Small intestine (tissue), 7 donors: ENCODE measurements around the gene AUTS2. TPM values are rescaled to one million over a fixed set of nuclear protein-coding genes. Genes with fewer than 3 reads are reported as not detected.
A peak's percentile ranks its signal among the peaks of the same experiment; 100 is the strongest.

Experiments used
- DNase-seq, 2 donors: peaks; one replicate each; pipeline versions ENCODE4 v3.0.0 to v3.0.0-alpha.2; 2013
- FAIRE-seq: peaks from 2 replicates; lab custom pipeline; 2012; peaks lifted over from hg19 to GRCh38; lab: Jason Lieb, UNC
- H3K27ac ChIP-seq, 3 donors: one replicate each; pipeline ENCODE4 v1.5.1; 2013; ENCODE audit warnings: low read length in 2 of 3, mild to moderate bottlenecking in 2 of 3, control low read depth in 1 of 3, inconsistent platforms in 1 of 3, low read depth in 1 of 3, moderate library complexity in 1 of 3
- H3K27me3 ChIP-seq, 3 donors: one replicate each; pipeline ENCODE4 v1.6.1; 2013; ENCODE audit warnings: low read length in 3 of 3, inconsistent platforms in 1 of 3; ENCODE audit not compliant: control insufficient read depth in 3 of 3, insufficient read depth in 3 of 3
- H3K36me3 ChIP-seq, 3 donors: one replicate each; pipeline ENCODE4 v1.6.1; 2013; ENCODE audit warnings: low read length in 3 of 3, inconsistent platforms in 1 of 3, low read depth in 1 of 3, mild to moderate bottlenecking in 1 of 3, moderate library complexity in 1 of 3; ENCODE audit not compliant: control insufficient read depth in 3 of 3, insufficient read depth in 2 of 3
- H3K4me1 ChIP-seq, 3 donors: one replicate each; pipeline ENCODE4 v1.6.1; 2013; ENCODE audit warnings: low read length in 2 of 3, inconsistent platforms in 1 of 3, low read depth in 1 of 3, mild to moderate bottlenecking in 1 of 3, moderate library complexity in 1 of 3; ENCODE audit not compliant: control insufficient read depth in 3 of 3, insufficient read depth in 2 of 3
- H3K4me3 ChIP-seq, 3 donors: one replicate each; pipeline ENCODE4 v1.5.1; 2013; ENCODE audit warnings: low read length in 3 of 3, control low read depth in 1 of 3, inconsistent platforms in 1 of 3, low read depth in 1 of 3, mild to moderate bottlenecking in 1 of 3, moderate library complexity in 1 of 3
- H3K9me3 ChIP-seq, 2 donors: one replicate each; pipeline ENCODE4 v1.6.1; 2013; ENCODE audit warnings: low read depth in 1 of 2, low read length in 1 of 2; ENCODE audit not compliant: control insufficient read depth in 2 of 2, insufficient read depth in 1 of 2
- WGBS, 3 donors: extraction: QIAGEN DNeasy Blood & Tissue Kit; methylation state at CpG; one replicate each; pipeline ENCODE4 v1.1.7; 2013; 5-methylcytosine and 5-hydroxymethylcytosine counted together
- polyA plus RNA-seq, 4 donors: library from polyadenylated mRNA; stranded (reverse) in 3 of 4; unstranded in 1 of 4; fragments of 200-250 nt in 3 of 4; fragments of 120-200 nt in 1 of 4; gene quantifications; one replicate each; pipeline versions ENCODE4 v1.2.1 to v1.2.3, GENCODE V29; 2013
- donor health status: healthy with polysubstance abuse.
- donor health status: control.
- donor health status: control.
- donor health status: Bipolar disorder and iron deficiency.
- donor health status: healthy.

The AUTS2 gene
- polyA plus RNA-seq, 4 donors = 4.9 to 43.5 (median 13.6) TPM

DNA sequence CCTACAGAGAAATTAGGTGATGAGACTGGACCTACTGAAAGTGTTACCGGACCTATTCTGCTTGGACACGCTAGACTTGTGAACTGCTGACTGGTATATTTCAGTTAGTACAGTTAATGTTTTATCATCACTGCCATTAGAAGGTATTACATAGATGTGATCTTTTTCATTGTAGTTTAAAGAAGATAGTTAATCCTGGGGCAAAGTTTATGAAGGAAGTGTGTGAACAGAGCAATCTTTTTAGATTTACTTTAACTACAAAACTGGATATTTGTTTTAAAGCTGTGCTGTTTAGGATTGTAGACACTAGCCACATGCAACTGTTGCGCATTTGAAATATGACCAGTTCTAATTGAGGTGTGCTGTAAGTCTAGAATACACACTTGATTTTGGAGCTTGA, 446.7 kb downstream of the AUTS2 start:
- peaks cover 0 to 33% (median 4%) of the 10 kb centered on the region in 3 donors for H3K4me1 ChIP-seq
- DNase-seq (peak; percentile 29 to 58), FAIRE-seq (no peak)
- no peaks in the 10 kb centered on the region for H3K36me3 ChIP-seq
- 46 to 75% (median 60%) methylated on average over 3 of the region's 3 CpGs for WGBS, 3 donors
- peak overlapping the region in 1 of 3 donors; percentile 64 for H3K27ac ChIP-seq
- H3K9me3 ChIP-seq = no peaks in the 10 kb centered on the region
- no peaks in the 10 kb centered on the region for H3K27me3 ChIP-seq
- no peak overlapping the region for H3K4me3 ChIP-seq

DNA sequence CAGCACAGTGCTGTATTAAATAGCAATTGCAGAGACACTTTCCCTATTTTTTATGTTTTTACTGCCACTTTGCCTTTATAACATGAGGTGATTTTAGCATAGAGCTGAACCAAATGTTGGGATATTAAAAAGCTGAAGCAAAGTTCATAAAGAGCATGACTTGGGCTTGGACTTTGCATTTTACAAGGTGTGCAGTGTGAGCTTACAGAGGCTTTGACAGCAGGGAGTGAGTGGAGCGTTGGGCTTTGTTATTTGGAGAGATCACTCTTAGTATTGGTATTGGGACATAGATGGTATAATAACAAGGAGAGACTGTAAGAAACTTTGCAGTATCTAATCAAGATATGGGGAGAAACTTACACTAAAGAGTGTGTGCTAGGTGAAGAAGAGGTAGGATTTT, 449.1 kb downstream of the AUTS2 start:
- no peak for FAIRE-seq
- H3K4me1 ChIP-seq = peaks cover 0 to 30% (median 4%) of the 10 kb centered on the region in 3 donors
- no peaks in the 10 kb centered on the region for H3K36me3 ChIP-seq
- H3K9me3 ChIP-seq = no peaks in the 10 kb centered on the region
- H3K27ac ChIP-seq = peak overlapping the region in 1 of 3 donors; percentile 26
- no peaks in the 10 kb centered on the region for H3K27me3 ChIP-seq
- peak; percentile 20 to 62 for DNase-seq
- 24 to 61% (median 47%) methylated on average over 1 of the region's 1 CpG for WGBS, 3 donors
- no peak overlapping the region for H3K4me3 ChIP-seq

DNA sequence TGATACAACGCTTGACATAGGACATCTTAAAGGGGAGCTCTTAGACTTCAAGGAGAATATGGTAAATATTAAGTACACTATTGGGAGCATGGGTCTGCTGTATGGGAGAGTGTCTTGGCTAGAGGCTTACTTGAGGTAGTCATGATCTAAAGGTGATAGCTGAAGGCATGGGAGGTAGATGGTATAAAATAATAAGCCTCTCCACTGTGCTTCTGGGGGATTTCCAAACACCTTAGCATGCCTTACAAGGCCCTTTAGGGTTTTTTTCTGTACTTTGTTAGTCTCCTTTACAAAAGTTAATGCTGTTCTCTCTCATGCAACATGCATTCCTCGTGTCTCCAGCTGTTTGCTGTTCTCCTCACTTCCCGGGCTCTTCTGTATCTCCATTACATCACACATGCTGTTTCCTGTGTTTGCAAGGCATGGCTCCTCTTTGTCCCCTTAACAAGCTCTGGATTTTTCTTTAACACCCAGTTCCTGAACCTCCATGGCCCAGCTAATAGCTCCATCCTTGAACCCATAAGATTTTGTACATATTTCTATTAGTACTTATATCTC, 449.7 kb downstream of the AUTS2 start:
- H3K9me3 ChIP-seq = no peaks in the 10 kb centered on the region
- no peaks in the 10 kb centered on the region for H3K27me3 ChIP-seq
- H3K4me3 ChIP-seq = no peak overlapping the region
- FAIRE-seq = no peak
- no peaks in the 10 kb centered on the region for H3K36me3 ChIP-seq
- peaks cover 0 to 30% (median 4%) of the 10 kb centered on the region in 3 donors for H3K4me1 ChIP-seq
- H3K27ac ChIP-seq = peak overlapping the region in 1 of 3 donors; percentile 26
- DNase-seq = no peak
- 61 to 84% (median 69%) methylated on average over 3 of the region's 3 CpGs for WGBS, 3 donors

DNA sequence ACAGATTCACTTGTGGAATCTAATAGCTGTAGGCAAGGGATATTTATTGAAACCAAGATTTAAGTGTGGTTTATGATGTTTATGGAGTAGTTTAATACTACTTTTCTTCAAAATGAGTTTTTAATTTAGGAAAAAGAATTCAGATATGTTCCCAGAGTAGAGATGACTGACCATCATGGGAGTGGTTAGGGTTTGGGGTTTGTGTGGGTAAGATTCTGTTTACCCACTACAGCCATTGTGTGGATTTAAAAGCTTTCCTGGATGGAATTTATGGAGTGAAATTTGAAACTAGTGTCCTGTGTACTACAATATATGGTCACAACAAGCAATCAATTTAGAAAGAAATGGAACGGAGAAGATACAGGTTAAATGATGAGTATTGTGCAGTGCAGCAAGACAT, 453.5 kb downstream of the AUTS2 start:
- FAIRE-seq = no peak
- H3K27me3 ChIP-seq = no peaks in the 10 kb centered on the region
- DNase-seq = no peak
- 93 to 97% (median 96%) methylated on average over 1 of the region's 1 CpG for WGBS, 3 donors
- no peaks in the 10 kb centered on the region for H3K36me3 ChIP-seq
- peaks cover 0 to 13% (median 0%) of the 10 kb centered on the region in 3 donors for H3K4me1 ChIP-seq
- H3K4me3 ChIP-seq = no peak overlapping the region
- H3K9me3 ChIP-seq = no peaks in the 10 kb centered on the region
- H3K27ac ChIP-seq = no peak overlapping the region

DNA sequence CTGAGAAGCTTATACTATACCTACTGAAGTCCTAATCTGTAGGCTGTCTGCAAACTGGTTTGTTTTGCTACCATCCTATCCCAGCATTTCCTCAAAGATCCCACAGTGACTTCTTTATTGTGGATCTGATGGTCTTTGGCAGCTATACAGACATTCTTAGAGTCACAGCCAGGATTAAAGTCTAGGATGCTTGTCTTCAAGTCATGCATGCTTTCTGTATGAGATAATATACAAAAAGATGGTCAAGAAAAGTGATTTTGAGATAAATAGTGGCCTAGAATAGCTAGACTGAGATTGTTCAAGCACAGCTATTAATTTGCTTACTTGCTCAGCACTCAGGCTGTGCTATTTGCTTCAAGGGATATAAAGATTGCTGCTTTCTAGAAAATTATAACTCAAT, 454.4 kb downstream of the AUTS2 start:
- Histone ChIP-seq H3K4me1 (peaks cover 0 to 8% (median 0%) of the 10 kb centered on the region in 3 donors), H3K4me3 (no peak overlapping the region), H3K27ac (no peak overlapping the region), H3K9me3 (no peaks in the 10 kb centered on the region), H3K36me3 (no peaks in the 10 kb centered on the region), H3K27me3 (no peaks in the 10 kb centered on the region)
- FAIRE-seq = no peak
- DNase-seq = peak in 1 of 2 donors; percentile 12

DNA sequence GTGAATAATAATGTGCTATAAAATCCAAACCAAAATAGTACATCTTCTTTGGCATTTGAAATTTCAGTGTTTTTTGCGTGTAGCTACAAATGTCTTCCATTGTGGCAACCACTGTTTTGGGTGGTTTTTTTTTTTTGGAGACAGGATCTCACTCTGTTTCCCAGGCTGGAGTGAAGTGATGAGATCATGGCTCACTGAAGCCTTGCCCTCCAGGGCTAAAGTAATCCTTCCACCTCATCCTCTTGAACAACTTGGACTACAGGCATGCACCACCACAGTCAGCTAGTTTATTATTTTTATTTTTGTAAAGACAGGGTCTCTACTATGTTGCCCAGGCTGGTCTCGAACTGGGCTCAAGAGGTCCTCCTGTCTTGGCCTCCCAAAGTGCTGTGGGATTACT, 455.1 kb downstream of the AUTS2 start:
- H3K27me3 ChIP-seq = no peaks in the 10 kb centered on the region
- H3K27ac ChIP-seq = no peak overlapping the region
- 86 to 92% (median 90%) methylated on average over 2 of the region's 2 CpGs for WGBS, 3 donors
- DNase-seq (no peak), FAIRE-seq (no peak)
- no peaks in the 10 kb centered on the region for H3K36me3 ChIP-seq
- peaks cover 0 to 3% (median 0%) of the 10 kb centered on the region in 3 donors for H3K4me1 ChIP-seq
- H3K4me3 ChIP-seq = no peak overlapping the region
- H3K9me3 ChIP-seq = no peaks in the 10 kb centered on the region

DNA sequence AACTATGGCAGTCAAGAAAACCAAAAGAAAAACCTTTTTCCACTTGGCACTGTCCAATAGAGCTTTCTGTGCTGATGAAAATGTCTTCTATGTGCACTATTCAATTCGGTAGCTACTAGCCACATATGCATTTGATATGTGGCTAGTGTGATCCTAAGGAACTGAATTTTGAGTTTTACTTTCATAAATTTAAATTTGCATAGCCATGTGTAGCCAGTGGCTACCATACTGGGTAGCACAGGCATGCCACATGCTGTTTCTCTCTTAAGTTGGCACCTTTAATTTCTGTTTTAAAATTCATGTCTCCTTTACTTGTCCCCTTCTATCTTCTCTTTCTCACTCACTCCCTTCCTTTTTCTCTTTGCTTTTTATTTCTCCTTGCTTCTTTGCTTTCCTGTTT, 455.7 kb downstream of the AUTS2 start:
- Histone ChIP-seq H3K9me3 (no peaks in the 10 kb centered on the region), H3K36me3 (no peaks in the 10 kb centered on the region), H3K4me3 (no peak overlapping the region), H3K27ac (no peak overlapping the region), H3K27me3 (no peaks in the 10 kb centered on the region), H3K4me1 (peaks cover 0 to 3% (median 0%) of the 10 kb centered on the region in 3 donors)
- 77 to 97% (median 87%) methylated on average over 1 of the region's 1 CpG for WGBS, 3 donors
- no peak for FAIRE-seq
- no peak for DNase-seq

DNA sequence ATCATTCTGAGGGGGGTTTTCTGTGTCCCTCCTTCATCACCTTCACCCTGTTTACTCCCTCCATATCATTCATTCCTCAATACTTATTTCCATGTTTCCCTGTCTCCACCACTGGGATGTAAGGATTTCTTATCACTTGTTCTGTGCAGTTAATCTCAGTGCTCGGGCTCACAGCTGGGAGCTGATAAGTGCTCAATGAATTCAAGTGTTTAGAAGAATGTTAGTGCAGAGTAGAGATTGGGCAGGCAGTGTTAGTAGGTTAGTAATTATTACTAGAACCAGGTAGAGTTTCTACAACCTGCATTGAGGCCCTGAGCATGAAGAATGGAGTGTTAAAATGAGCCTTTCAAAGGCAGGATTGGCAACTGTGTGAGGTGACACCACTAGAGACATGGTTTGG, 458.1 kb downstream of the AUTS2 start:
- FAIRE-seq = no peak
- Histone ChIP-seq H3K4me1 (peaks cover 0 to 3% (median 0%) of the 10 kb centered on the region in 3 donors), H3K27me3 (no peaks in the 10 kb centered on the region), H3K36me3 (no peaks in the 10 kb centered on the region), H3K9me3 (no peaks in the 10 kb centered on the region), H3K27ac (no peak overlapping the region), H3K4me3 (no peak overlapping the region)
- 10 to 52% (median 42%) methylated on average over 1 of the region's 1 CpG for WGBS, 3 donors
- no peak for DNase-seq
